Sigmoid colon (tissue), 7 donors: Measurements from ENCODE around the gene SMARCAL1. TPM values are rescaled to one million over a fixed set of nuclear protein-coding genes. Genes with fewer than 3 reads are reported as not detected.

Experiments
- DNase-seq: peaks from one replicate; pipeline ENCODE4 v3.0.0-alpha.2; 2019
- H3K27ac ChIP-seq, 4 donors: fragments of 200-600 bp; sonication (generic); one replicate each; pipeline ENCODE4 v1.5.1; 2016 to 2019; ENCODE audit warnings: mild to moderate bottlenecking in 1 of 4
- H3K27me3 ChIP-seq, 3 donors: fragments of 200-600 bp; sonication (generic); one replicate each; pipeline ENCODE4 v1.5.1; 2019; ENCODE audit warnings: mild to moderate bottlenecking in 1 of 3
- H3K36me3 ChIP-seq, 4 donors: fragments of 200-600 bp; sonication (generic); one replicate each; pipeline ENCODE4 v1.5.1; 2016 to 2019
- H3K4me1 ChIP-seq, 4 donors: fragments of 200-600 bp; sonication (generic); one replicate each; pipeline ENCODE4 v1.5.1; 2017 to 2019
- H3K4me3 ChIP-seq, 4 donors: fragments of 200-600 bp; sonication (generic); one replicate each; pipeline ENCODE4 v1.5.1; 2017 to 2019; ENCODE audit warnings: mild to moderate bottlenecking in 2 of 4, moderate library complexity in 1 of 4
- H3K9me3 ChIP-seq, 4 donors: fragments of 200-600 bp in 3 of 4; sonication (generic) in 3 of 4; one replicate each; pipeline versions ENCODE4 v1.5.1 to v1.6.1; 2013 to 2019
- EP300 ChIP-seq, 4 donors: sonication (generic); formaldehyde crosslinking; IDR thresholded peaks; one replicate each; pipeline ENCODE4 v1.6.1; 2017; ENCODE audit warnings: antibody characterized with exemption in 4 of 4
- POLR2A ChIP-seq, 2 donors: fragments of 450-650 bp; IDR thresholded peaks; one replicate each; pipeline ENCODE4 v1.6.1; 2016; ENCODE audit warnings: antibody characterized with exemption in 2 of 2, mild to moderate bottlenecking in 2 of 2, moderate library complexity in 2 of 2
- POLR2AphosphoS5 ChIP-seq, 4 donors: sonication (generic); formaldehyde crosslinking; IDR thresholded peaks; one replicate each; pipeline ENCODE4 v1.6.1; 2017; ENCODE audit warnings: antibody characterized with exemption in 4 of 4
- WGBS, 2 donors: extraction: QIAGEN DNeasy Blood & Tissue Kit; methylation state at CpG; one replicate each; pipeline ENCODE4 v1.1.7; 2013; 5-methylcytosine and 5-hydroxymethylcytosine counted together
- intact Hi-C: fragments of 100-400 bp; cut with DNase I; formaldehyde crosslinking; loops from one replicate; pipeline ENCODE4 v1.15.1; 2023
- polyA plus RNA-seq, 3 donors: library from polyadenylated mRNA; stranded (reverse); fragments of 200-250 nt; gene quantifications; one replicate each; pipeline ENCODE4 v1.2.3, GENCODE V29; 2013
- total RNA-seq, 4 donors: library from RNA; depleted of rRNA; stranded (reverse); fragments of >200 nt; gene quantifications; one replicate each; pipeline ENCODE4 v1.1.0, GENCODE V29; 2016
- TF ChIP-seq, protein P1 (sequence below), 4 experiments: fragments of 450-650 bp in 3 of 4; fragments of 200-600 bp in 1 of 4; IDR thresholded peaks; one replicate each; pipeline ENCODE4 v1.5.1; 2016 to 2019; ENCODE audit warnings: antibody characterized with exemption in 4 of 4, mild to moderate bottlenecking in 3 of 4, moderate library complexity in 2 of 4
- donor health status: healthy with polysubstance abuse.
- donor health status: Bipolar disorder and iron deficiency.
- donor health status: healthy.

The SMARCAL1 gene
- total and polyA plus RNA-seq, 7 donors: 7.5 to 21.3 (median 12.3) TPM

DNA sequence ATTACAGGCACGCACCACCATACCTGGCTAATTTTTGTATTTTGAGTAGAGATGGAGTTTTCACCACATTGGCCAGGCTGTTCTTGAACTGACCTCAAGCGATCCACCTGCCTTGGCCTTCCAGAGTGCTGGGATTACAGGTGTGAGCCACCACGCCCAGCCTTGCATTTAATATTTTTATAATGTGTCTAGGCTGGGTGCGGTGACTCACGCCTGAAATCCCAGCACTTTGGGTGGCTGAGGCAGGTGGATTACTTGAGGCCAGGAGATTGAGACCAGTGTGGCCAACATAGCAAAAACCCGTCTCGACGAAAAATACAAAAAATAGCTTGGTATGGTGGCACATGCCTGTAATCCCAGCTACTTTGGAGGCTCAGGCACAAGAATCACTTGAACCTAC, 89.6 kb downstream of the SMARCAL1 start:
- Histone ChIP-seq H3K4me1 (peaks cover 0 to 45% (median 31%) of the 10 kb centered on the region in 4 donors), H3K9me3 (no peaks in the 10 kb centered on the region), H3K4me3 (no peak overlapping the region), H3K27me3 (no peaks in the 10 kb centered on the region), H3K27ac (no peak overlapping the region), H3K36me3 (peaks cover 16 to 61% (median 41%) of the 10 kb centered on the region in 4 donors)
- DNase-seq: no peak
- intact Hi-C loops: no loop called here
- 45 to 82% methylated on average over 8 of the region's 8 CpGs for WGBS, 2 donors
- TF ChIP-seq, protein P1, sequence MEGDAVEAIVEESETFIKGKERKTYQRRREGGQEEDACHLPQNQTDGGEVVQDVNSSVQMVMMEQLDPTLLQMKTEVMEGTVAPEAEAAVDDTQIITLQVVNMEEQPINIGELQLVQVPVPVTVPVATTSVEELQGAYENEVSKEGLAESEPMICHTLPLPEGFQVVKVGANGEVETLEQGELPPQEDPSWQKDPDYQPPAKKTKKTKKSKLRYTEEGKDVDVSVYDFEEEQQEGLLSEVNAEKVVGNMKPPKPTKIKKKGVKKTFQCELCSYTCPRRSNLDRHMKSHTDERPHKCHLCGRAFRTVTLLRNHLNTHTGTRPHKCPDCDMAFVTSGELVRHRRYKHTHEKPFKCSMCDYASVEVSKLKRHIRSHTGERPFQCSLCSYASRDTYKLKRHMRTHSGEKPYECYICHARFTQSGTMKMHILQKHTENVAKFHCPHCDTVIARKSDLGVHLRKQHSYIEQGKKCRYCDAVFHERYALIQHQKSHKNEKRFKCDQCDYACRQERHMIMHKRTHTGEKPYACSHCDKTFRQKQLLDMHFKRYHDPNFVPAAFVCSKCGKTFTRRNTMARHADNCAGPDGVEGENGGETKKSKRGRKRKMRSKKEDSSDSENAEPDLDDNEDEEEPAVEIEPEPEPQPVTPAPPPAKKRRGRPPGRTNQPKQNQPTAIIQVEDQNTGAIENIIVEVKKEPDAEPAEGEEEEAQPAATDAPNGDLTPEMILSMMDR (IDR thresholded peaks at IDR 0.05): no peak
- TF ChIP-seq POLR2A (IDR thresholded peaks at IDR 0.05) (no peak), EP300 (IDR thresholded peaks at IDR 0.05) (no peak), POLR2AphosphoS5 (IDR thresholded peaks at IDR 0.05) (no peak)

DNA sequence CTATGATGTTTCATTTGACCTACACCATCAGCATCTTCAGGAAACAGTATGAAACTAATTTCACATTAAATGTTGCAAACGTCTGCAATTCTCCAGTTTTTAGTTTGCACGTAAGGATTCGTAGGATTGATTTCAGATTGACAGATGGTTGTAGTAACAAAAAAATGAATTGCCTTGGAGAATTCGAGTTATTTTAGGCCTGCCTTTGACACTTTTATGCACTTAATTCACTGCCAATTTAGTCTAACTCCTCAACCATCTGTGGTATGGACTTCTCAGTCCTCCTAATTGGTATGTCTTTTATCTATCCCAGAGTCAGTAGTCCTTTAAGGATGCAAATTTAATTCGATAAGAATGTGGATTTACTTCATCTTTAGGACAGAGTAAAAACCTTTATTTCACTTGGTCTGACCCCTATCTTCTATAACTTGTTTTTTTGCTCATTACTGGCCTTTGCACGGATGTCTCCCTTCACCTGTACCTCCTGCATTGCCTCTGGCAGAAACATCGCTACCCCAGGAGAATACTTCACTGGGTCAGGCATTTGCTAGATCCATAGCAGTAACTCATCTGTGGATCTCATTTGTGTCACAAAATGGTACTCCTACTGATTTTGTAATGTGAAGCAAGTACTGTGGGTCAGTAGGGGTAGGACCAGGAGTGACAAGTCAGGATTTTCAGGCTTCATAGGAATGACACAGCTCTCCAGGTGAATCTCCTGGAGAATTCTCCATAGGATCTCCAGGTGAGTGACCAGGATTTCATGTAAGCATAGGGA, 90.3 kb downstream of the SMARCAL1 start:
- 68 to 79% methylated on average over 7 of the region's 7 CpGs for WGBS, 2 donors
- peaks cover 0 to 40% (median 26%) of the 10 kb centered on the region in 4 donors for H3K4me1 ChIP-seq
- no peak overlapping the region for H3K4me3 ChIP-seq
- no peaks in the 10 kb centered on the region for H3K27me3 ChIP-seq
- H3K27ac ChIP-seq: no peak overlapping the region
- DNase-seq: no peak
- intact Hi-C loops: no loop called here
- H3K9me3 ChIP-seq: no peaks in the 10 kb centered on the region
- peaks cover 16 to 61% (median 41%) of the 10 kb centered on the region in 4 donors for H3K36me3 ChIP-seq
- TF ChIP-seq, protein P1 (IDR thresholded peaks at IDR 0.05): no peak
- no peak for TF ChIP-seq POLR2AphosphoS5 (IDR thresholded peaks at IDR 0.05)
- TF ChIP-seq POLR2A (IDR thresholded peaks at IDR 0.05): no peak
- no peak for TF ChIP-seq EP300 (IDR thresholded peaks at IDR 0.05)

DNA sequence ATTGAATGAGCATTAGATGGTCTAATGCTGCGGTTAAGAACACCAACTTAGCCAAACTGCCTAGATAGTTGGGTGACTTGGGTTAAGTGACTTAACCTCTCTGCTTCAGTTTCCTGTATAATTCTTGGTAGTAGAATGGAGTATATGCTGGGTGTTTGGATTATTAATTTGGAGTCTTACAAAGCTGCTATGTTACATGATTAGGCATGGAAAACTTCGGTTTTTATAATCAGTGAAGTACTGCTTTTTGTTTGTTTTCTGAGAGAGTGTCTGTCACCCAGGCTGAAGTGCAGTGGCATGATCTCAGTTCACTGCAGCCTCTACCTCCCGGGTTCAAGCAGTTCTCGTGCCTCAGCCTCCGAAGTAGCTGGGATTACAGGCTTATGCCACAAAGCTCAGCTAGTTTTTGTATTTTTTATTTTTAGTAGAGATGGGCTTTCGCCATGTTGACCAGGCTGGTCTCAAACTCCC, 90.9 kb downstream of the SMARCAL1 start:
- WGBS, 2 donors: 75 to 88% methylated on average over 6 of the region's 6 CpGs
- H3K36me3 ChIP-seq: peaks cover 16 to 61% (median 41%) of the 10 kb centered on the region in 4 donors
- H3K9me3 ChIP-seq: no peaks in the 10 kb centered on the region
- H3K4me3 ChIP-seq: no peak overlapping the region
- DNase-seq: no peak
- peaks cover 0 to 34% (median 20%) of the 10 kb centered on the region in 4 donors for H3K4me1 ChIP-seq
- TF ChIP-seq, protein P1 (IDR thresholded peaks at IDR 0.05): no peak
- TF ChIP-seq POLR2AphosphoS5 (IDR thresholded peaks at IDR 0.05): no peak
- TF ChIP-seq POLR2A (IDR thresholded peaks at IDR 0.05): no peak
- TF ChIP-seq EP300 (IDR thresholded peaks at IDR 0.05): no peak
- H3K27ac ChIP-seq: no peak overlapping the region
- intact Hi-C loops: no loop called here
- H3K27me3 ChIP-seq: no peaks in the 10 kb centered on the region

DNA sequence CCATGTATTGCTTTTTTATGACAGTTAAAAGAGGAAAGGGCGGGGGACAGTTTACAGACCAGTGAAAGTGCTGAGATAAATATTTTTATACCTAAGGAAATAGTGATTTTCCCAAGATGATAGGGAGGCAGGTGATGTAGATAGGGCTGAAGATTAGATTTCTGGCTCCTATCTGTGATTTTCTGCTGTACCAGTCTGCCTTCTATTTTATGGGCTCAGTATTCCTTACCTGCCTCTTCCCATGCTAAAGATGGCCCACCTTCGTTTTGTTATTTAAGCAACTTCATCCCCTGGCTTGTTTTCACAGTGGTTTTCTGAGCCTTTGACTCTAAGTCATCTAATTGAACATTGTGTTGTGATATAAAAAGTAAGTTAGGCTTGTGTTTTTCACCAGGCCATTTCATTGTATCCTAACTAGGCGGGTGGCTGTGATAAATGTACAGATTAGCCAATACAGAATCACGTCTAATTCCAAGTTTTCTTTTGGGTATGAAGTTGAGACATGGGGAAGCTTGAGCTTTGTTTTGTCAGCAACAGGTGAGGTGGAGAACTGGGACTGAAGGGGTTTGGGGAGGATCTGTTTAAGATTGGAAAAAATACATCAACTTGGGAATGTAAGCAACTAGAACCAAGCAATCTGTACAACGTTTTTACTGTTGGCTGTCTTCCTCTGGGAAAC, 91.6 kb downstream of the SMARCAL1 start:
- peak overlapping the region in 1 of 4 donors; percentile 18 for H3K27ac ChIP-seq
- H3K4me1 ChIP-seq: peaks cover 0 to 31% (median 19%) of the 10 kb centered on the region in 4 donors

DNA sequence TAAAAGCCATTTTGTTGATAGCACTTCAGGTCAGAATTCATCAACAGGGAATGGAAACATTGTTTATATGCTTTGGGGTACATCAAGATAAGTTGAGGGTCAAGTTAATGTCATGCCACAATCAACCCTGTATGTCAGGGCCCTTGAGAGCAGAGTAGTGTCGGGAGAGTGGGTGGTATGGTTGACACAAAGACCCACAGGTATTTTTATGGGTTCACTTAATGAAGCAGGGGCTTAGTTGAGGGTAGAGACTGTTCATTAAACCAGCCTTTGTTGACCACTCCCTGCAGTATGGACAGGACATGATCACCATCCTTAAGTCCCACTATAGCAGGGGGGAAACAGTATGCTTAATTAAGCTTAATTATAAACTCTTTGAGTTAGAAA, 92.1 kb downstream of the SMARCAL1 start:
- intact Hi-C loops: no loop called here
- Histone ChIP-seq H3K27ac (peak overlapping the region in 1 of 4 donors; percentile 18), H3K9me3 (no peaks in the 10 kb centered on the region), H3K4me1 (peaks cover 0 to 28% (median 17%) of the 10 kb centered on the region in 4 donors), H3K36me3 (peaks cover 16 to 61% (median 41%) of the 10 kb centered on the region in 4 donors), H3K4me3 (no peak overlapping the region), H3K27me3 (no peaks in the 10 kb centered on the region)
- 67 to 87% methylated on average over 1 of the region's 1 CpG for WGBS, 2 donors
- no peak for TF ChIP-seq POLR2A (IDR thresholded peaks at IDR 0.05)
- no peak for TF ChIP-seq POLR2AphosphoS5 (IDR thresholded peaks at IDR 0.05)
- TF ChIP-seq, protein P1 (IDR thresholded peaks at IDR 0.05): no peak
- no peak for TF ChIP-seq EP300 (IDR thresholded peaks at IDR 0.05)
- DNase-seq: no peak

More for the DNA sequence above, 91.6 kb downstream of the SMARCAL1 start:
- WGBS, 2 donors: 37 to 72% methylated on average over 5 of the region's 5 CpGs
- H3K9me3 ChIP-seq: no peaks in the 10 kb centered on the region
- H3K27me3 ChIP-seq: no peaks in the 10 kb centered on the region
- no peak overlapping the region for H3K4me3 ChIP-seq
- intact Hi-C loops: no loop called here
- DNase-seq: no peak
- no peak for TF ChIP-seq POLR2A (IDR thresholded peaks at IDR 0.05)
- TF ChIP-seq POLR2AphosphoS5 (IDR thresholded peaks at IDR 0.05): no peak
- peaks cover 16 to 61% (median 41%) of the 10 kb centered on the region in 4 donors for H3K36me3 ChIP-seq
